ENCODE data around the gene TRPC4AP.

TRPC4AP gene

DNA sequence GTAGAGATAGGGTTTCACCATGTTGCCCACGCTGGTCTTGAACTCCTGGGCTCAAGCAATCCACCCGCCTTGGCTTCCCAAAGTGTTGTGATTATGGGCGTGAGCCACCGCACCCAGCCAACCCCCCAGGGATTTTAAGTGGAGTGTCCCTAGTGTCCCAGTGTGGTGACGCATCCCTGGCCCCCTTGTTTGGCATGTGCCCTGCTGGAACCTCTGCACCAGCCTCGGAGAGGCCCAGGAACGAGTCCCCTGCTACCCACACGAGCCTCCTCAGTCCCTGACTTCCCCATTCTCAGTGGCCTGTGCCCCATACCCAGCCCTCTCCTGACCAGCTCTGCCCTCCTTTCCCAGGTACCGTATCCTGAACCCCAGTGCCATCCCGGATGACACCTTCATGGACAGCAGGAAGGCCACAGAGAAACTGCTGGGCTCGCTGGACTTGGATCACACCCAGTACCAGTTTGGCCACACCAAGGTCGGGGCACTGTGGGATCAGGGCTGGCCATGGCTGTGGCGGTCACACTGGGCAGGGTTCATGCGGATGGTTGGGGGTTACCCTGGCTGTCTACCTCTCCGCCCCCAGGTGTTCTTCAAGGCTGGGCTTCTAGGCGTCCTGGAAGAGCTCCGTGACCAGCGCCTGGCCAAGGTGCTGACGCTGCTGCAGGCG lies 99.7 kb downstream of the TRPC4AP start:
- Mint-ChIP-seq H3K27ac (no peak overlapping the region), H3K4me1 (no peaks in the 10 kb centered on the region), H3K36me3 (peaks cover 11% of the 10 kb centered on the region), H3K9me3 (no peaks in the 10 kb centered on the region), H3K27me3 (no peaks in the 10 kb centered on the region), H3K4me3 (no peak overlapping the region)
- CTCF ChIA-PET: no interaction called here
- no peak for DNase-seq

DNA sequence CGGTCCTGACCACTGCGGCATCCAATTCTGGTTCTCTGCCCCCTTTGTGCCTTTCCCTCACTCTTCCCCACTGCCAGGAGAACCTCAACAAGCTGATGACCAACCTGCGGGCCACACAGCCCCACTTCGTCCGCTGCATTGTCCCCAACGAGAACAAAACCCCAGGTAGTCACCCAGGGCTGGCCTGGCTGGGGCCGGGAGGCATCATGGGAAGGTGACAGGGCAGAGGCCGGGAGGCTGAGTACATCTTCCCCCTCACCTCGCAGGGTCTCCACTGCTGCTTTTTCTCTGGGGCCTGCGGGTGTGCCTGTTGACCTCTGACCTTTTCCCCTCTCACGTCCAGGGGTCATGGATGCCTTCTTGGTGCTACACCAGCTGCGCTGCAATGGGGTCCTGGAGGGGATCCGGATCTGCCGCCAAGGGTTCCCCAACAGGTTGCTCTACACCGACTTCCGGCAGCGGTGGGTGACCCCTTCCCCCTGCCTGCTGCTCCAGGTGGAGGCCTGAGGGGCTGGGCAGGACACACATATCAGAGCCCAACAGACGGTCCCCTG lies 101.9 kb downstream of the TRPC4AP start:
- Mint-ChIP-seq H3K9me3 (no peaks in the 10 kb centered on the region), H3K27me3 (peaks cover 10% of the 10 kb centered on the region), H3K4me3 (no peak overlapping the region), H3K36me3 (peaks cover 2% of the 10 kb centered on the region), H3K27ac (no peak overlapping the region), H3K4me1 (no peaks in the 10 kb centered on the region)
- no peak for DNase-seq
- CTCF ChIA-PET: no interaction called here

DNA sequence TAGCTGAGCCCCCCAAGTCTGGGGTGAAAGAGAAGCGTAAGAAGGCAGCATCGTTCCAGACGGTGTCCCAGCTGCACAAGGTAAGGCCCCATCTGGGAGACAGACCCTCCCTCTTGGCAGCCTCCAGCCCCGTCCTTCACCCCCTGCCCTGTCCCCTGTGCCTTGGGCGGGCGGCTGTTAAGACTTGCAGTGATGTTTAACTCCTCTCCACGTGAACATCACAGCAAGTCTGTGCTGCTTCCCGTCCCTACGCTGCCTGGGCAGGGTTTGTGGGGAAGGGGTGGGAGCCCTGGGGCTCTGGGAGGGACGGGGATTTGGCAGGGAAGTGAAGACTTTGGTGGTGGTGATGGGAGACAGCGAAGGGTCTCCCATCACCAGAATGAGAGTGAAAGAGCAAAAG lies 102.4 kb downstream of the TRPC4AP start:
- peaks cover 15% of the 10 kb centered on the region for H3K27me3 Mint-ChIP-seq
- H3K4me3 Mint-ChIP-seq: no peak overlapping the region
- H3K4me1 Mint-ChIP-seq: peaks cover under 1% of the 10 kb centered on the region
- H3K9me3 Mint-ChIP-seq: no peaks in the 10 kb centered on the region
- no peak overlapping the region for H3K27ac Mint-ChIP-seq
- no peaks in the 10 kb centered on the region for H3K36me3 Mint-ChIP-seq
- CTCF ChIA-PET: no interaction called here
- no peak for DNase-seq

DNA sequence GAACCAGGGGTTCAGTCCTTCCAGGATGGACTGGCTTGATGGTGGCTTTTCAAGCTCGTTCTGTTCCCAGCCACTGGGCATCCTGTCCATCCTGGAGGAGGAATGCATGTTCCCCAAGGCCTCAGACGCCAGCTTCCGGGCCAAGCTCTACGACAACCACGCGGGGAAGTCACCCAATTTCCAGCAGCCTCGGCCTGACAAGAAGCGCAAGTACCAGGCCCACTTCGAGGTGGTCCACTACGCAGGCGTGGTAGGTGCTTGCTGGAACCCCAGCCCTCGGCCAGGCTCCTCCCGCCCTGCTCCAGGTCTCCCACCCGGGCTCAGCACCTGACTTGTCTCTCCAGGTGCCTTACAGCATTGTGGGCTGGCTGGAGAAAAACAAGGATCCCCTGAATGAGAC lies 102.9 kb downstream of the TRPC4AP start:
- Mint-ChIP-seq H3K4me1 (peaks cover 2% of the 10 kb centered on the region), H3K27ac (no peak overlapping the region), H3K4me3 (no peak overlapping the region), H3K9me3 (no peaks in the 10 kb centered on the region), H3K27me3 (peaks cover 19% of the 10 kb centered on the region), H3K36me3 (no peaks in the 10 kb centered on the region)
- DNase-seq: no peak
- CTCF ChIA-PET: no interaction called here

DNA sequence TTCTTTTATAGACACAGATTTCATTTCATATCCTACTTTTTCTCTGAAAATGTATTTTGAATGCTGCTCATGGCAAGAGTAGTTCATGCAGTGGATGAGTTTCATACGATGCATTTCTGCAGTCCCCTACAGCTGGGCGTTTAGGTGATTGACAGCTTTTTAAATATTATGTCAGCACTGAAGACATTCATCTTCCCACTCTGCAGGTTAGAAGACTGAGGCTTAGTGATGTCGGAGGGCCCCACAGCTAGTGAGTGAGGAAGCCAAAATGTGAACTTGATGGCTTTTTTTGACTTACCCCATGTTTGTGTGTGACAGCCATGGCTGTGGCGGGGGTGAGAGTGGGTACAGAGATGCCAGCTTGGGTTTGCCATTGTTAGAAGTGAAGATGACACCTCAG lies 103.5 kb downstream of the TRPC4AP start:
- H3K4me3 Mint-ChIP-seq: no peak overlapping the region
- no peak for DNase-seq
- no peaks in the 10 kb centered on the region for H3K9me3 Mint-ChIP-seq
- peaks cover 21% of the 10 kb centered on the region for H3K27me3 Mint-ChIP-seq
- peak overlapping the region; percentile 45 for H3K27ac Mint-ChIP-seq
- CTCF ChIA-PET: no interaction called here
- H3K4me1 Mint-ChIP-seq: peaks cover 2% of the 10 kb centered on the region
- no peaks in the 10 kb centered on the region for H3K36me3 Mint-ChIP-seq

DNA sequence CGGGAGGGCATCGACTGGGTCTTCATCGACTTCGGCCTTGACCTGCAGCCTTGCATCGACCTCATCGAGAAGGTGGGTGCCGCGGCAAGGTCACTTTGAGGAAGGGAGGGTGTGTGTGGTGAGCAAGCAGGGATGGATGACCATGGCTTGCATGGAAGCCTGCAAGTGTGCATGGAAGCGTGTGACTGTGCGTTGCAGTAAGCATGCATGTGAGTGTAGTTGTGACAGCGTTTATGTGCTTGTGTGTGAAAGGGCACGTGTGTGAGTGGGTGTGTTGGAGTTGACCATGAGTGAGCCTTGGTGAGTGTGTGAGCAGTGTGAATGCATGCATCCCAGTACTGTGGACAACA lies 104.4 kb downstream of the TRPC4AP start:
- Mint-ChIP-seq H3K27ac (no peak overlapping the region), H3K4me1 (peaks cover 2% of the 10 kb centered on the region), H3K9me3 (no peaks in the 10 kb centered on the region), H3K4me3 (no peak overlapping the region), H3K27me3 (peaks cover 31% of the 10 kb centered on the region), H3K36me3 (no peaks in the 10 kb centered on the region)
- no peak for DNase-seq
- CTCF ChIA-PET: interaction anchor here (0.7 kb wide), 1 partner anchor 450 kb away, joined by 4 read pairs; the partner anchor contains the start of gene GDF5

DNA sequence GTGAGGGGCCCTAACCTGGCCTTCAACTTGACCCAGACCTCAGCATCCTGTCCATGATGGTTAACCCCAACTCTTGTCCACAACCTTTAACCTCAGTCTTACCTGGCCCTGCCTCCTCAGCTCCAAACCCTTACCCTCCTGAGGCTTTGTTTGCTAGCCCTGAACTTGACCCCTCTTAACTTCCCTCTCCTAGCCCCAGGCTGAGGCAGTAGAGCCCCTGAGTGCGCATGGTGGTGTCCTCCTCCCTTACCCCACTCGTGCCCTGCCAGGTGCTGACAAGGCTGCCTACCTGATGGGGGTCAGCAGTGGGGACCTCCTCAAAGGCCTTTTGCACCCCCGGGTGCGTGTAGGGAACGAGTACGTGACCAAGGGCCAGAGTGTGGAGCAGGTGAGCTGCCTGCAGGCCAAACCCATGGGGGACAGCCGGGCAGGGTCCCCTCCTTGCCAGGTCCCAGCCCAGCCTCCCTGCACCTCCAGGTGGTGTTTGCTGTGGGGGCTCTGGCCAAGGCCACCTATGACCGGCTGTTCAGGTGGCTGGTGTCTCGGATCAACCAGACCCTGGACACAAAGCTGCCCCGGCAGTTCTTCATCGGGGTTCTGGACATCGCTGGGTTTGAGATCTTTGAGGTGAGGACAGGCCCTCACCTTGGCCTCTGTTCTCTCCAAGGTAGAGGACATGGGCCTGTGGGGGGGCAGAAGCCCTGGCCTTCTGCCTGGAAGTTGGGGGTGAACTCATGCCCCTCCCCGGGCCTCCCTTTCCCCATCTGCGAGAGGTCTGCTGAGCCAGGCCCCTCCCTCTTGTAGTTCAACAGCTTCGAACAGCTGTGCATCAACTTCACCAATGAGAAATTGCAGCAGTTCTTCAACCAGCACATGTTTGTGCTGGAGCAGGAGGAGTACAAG lies 105.1 kb downstream of the TRPC4AP start:
- H3K4me1 Mint-ChIP-seq: peaks cover 2% of the 10 kb centered on the region
- no peak overlapping the region for H3K27ac Mint-ChIP-seq
- no peak for DNase-seq
- H3K27me3 Mint-ChIP-seq: peaks cover 37% of the 10 kb centered on the region
- H3K36me3 Mint-ChIP-seq: no peaks in the 10 kb centered on the region
- CTCF ChIA-PET: interaction anchor here (0.7 kb wide), 1 partner anchor 451 kb away, joined by 4 read pairs; the partner anchor contains the start of gene GDF5
- H3K4me3 Mint-ChIP-seq: no peak overlapping the region
- no peaks in the 10 kb centered on the region for H3K9me3 Mint-ChIP-seq

DNA sequence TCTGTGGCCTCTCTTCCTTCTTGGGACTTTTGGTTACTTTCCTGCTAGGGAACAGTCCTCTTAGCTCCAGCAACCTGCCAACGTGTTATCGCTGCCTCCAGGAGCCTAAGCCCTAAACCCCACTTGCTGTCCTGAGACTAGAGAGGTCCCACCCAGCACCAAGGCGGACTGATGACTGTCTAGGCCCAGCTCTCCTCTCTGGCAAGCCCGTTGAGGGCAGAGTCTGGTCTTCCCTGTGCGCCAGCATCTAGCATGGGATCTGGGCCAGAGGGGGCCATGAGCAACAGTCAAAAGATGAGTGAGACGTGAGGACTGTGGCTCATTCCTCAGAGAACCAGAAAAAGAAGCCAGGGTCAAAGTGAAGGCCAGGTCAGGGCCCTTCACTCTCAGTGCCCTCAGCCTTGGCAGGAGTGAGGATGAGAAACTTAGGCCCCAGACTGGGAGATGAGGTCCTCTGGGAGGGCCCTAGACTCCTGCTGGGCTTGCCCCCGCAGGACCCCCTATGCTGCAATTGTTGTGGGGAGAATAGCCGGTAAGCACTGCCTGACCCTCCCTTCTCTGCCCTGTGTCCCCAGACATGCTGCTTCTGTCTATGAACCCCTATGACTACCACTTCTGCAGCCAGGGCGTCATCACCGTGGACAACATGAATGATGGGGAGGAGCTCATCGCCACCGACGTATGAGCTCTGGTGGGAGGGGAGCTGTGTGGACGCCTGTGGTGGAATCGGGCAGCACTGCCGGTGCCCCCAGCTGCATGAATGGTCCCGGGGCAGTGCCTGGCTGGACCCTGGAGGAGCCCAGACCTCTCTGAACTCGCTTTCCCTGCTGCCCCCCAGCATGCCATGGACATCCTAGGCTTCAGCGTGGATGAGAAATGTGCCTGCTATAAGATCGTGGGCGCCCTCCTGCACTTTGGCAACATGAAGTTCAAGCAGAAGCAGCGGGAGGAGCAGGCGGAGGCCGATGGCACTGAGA lies 106.0 kb downstream of the TRPC4AP start:
- H3K36me3 Mint-ChIP-seq: no peaks in the 10 kb centered on the region
- no peak for DNase-seq
- H3K4me3 Mint-ChIP-seq: no peak overlapping the region
- no peak overlapping the region for H3K27ac Mint-ChIP-seq
- CTCF ChIA-PET: no interaction called here
- peaks cover 2% of the 10 kb centered on the region for H3K4me1 Mint-ChIP-seq
- no peaks in the 10 kb centered on the region for H3K9me3 Mint-ChIP-seq
- peaks cover 43% of the 10 kb centered on the region for H3K27me3 Mint-ChIP-seq

DNA sequence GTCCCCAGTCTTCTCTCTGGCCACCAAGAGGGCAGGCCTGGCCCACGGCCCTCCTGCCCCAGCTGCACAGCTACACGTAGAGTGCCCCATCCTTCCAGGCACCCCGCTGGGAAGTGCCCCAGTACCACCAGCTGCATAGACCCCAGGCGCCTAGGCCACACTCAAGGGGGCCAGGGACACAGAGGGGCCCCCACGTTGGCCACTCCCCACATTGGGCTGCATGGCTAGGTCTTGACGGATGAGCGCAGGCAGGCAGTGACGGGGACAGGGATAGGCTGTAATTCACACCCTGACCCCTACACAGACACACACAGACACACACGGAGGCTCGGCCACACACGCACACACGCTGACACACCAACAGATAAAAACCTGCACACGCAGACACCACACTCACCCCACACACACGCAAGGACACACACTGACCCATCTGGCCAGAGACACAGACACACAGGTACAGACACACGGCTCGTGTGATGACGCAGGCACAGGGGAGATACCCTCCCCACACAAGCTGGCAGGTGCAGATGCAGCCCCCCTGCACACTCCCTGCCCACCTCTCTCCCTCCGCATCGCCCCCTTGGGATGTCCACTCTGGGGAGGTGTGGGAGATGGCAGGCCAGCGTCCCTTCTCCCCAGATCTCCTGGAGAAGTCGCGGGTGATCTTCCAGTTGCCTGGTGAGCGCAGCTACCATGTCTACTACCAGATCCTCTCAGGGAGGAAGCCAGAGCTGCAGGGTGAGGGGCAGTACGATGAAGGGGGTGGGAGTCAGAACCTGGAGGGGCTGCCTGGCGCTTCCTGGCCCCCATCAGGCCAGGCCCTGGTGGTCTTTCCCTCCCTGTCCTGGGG lies 106.9 kb downstream of the TRPC4AP start:
- no peak overlapping the region for H3K4me3 Mint-ChIP-seq
- H3K27ac Mint-ChIP-seq: no peak overlapping the region
- peaks cover 2% of the 10 kb centered on the region for H3K4me1 Mint-ChIP-seq
- no peaks in the 10 kb centered on the region for H3K9me3 Mint-ChIP-seq
- peaks cover 43% of the 10 kb centered on the region for H3K27me3 Mint-ChIP-seq
- CTCF ChIA-PET: no interaction called here
- H3K36me3 Mint-ChIP-seq: no peaks in the 10 kb centered on the region
- DNase-seq: no peak

DNA sequence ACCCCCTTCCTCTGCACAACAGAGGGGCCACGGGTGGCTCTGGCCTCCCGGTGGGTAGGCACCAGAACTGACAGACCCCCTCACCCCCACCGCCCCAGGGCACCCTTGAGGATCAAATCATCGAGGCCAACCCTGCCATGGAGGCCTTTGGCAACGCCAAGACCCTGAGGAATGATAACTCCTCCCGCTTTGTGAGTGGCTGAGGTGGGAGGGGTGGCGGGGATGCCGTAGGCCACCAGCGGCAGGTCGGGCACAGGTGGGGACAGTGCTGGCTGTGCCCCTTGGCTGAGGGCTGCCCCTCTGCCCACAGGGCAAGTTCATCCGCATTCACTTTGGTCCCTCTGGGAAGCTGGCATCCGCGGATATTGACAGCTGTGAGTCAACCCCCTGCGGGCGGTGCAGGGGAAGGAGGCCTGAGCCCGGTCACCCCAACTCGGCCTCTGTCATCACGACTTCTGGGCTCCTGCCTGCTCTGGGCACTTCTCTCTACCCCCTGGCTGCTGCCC lies 107.8 kb downstream of the TRPC4AP start:
- no peak for DNase-seq
- H3K36me3 Mint-ChIP-seq: no peaks in the 10 kb centered on the region
- CTCF ChIA-PET: interaction anchor here (1.8 kb wide), 1 partner anchor 111 kb away, joined by 4 read pairs; no protein-coding TSS in a partner anchor
- peaks cover 2% of the 10 kb centered on the region for H3K4me1 Mint-ChIP-seq
- H3K27me3 Mint-ChIP-seq: peaks cover 43% of the 10 kb centered on the region
- no peak overlapping the region for H3K4me3 Mint-ChIP-seq
- H3K27ac Mint-ChIP-seq: no peak overlapping the region
- H3K9me3 Mint-ChIP-seq: no peaks in the 10 kb centered on the region

DNA sequence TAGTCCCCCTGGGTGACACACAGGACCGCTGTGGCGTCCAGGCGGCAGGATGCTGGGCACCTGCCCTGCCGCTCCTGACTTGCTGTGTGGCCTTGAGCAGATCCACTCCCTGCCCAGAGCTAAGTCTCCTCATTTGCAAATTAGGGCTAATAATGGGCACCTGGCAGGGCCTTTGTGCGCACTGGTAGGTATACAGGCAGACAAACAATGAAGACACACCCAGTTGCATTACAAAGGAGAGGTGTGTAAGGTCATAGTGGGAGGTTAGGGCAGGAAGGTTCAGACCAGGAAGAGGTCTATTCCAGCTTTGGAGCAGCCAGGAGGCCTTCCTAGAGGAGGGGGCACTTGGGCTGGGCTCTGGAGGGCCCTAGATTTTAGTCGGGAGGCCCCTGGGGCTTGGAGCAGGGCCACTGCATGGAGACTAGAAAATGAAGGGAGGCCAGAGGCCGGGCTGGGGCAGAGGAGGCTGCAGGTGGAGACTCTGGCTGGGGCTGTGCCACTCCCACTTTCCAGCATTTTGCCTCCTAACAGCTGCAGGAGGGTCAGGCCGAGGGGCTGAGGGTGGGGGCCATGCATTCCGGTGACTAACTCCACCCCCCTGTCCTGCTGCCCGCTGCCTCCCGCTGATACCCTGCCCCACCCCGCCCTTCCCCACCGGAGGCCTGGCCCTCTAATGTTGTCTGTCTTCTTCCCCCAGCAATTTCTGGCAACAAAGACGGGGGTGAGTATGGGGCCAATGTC lies 108.4 kb downstream of the TRPC4AP start:
- Mint-ChIP-seq H3K4me3 (no peak overlapping the region), H3K27me3 (peaks cover 43% of the 10 kb centered on the region), H3K27ac (no peak overlapping the region), H3K9me3 (no peaks in the 10 kb centered on the region), H3K4me1 (peaks cover 2% of the 10 kb centered on the region), H3K36me3 (no peaks in the 10 kb centered on the region)
- CTCF ChIA-PET: interaction anchor here (1.8 kb wide), 1 partner anchor 110 kb away, joined by 4 read pairs; no protein-coding TSS in a partner anchor
- no peak for DNase-seq

DNA sequence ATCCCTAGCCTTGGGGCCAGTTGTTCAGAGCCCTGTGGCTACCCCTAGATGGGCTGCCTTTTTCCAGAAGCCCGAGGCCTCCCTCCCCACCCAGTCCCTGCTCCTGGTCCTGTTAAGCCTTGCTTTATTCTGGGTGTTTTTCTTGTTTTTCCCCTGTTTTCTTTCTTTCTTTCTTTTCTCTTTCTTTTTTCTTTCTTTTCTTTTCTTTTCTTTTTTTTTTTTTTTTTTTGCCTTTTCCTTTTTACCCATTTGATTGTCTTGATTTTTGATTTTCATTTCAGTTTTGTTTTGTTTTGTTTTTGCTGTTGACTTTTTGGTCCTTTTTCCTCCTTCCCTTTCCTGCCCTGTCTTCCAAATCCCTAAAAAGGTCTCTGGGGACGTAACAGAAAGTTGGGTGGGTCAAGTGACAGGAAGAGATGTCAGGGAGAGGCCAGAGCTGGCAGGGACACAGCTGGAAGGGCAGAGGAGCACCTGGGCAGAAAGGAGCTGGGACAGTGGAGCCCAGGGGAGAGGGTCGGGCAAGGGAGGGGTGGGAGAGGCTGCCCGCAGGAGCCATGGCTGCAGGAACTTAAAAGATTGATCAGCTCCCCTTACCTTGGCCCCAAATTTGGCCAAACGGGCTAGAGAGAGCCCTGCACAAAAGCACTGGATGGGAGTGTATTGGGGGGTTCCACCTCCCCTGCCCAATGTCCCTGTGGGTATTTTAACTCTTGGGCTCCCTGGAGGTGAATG lies 109.4 kb downstream of the TRPC4AP start:
- Mint-ChIP-seq H3K4me1 (peaks cover 2% of the 10 kb centered on the region), H3K27ac (no peak overlapping the region)

More for the DNA sequence above, 109.4 kb downstream of the TRPC4AP start:
- CTCF ChIA-PET: interaction anchor here (1.8 kb wide), 1 partner anchor 109 kb away, joined by 4 read pairs; no protein-coding TSS in a partner anchor
- H3K27me3 Mint-ChIP-seq: peaks cover 43% of the 10 kb centered on the region
- H3K9me3 Mint-ChIP-seq: no peaks in the 10 kb centered on the region
- no peaks in the 10 kb centered on the region for H3K36me3 Mint-ChIP-seq
- no peak for DNase-seq
- no peak overlapping the region for H3K4me3 Mint-ChIP-seq
